HepG2 (cell line): ENCODE data around the gene PHLDB1. TPM values are rescaled to one million over a fixed set of nuclear protein-coding genes. Genes with fewer than 3 reads are reported as not detected.
A peak's percentile ranks its signal among the peaks of the same experiment; 100 is the strongest.

ENCODE experiments used
- ATF5 ChIP-seq: sonication (generic); formaldehyde crosslinking; IDR thresholded peaks from 2 replicates; pipeline ENCODE4 v1.4.0; 2020; ENCODE audit warnings: mild to moderate bottlenecking, low read depth, missing genetic modification reagents
- DMAP1 ChIP-seq: IDR thresholded peaks from 2 replicates; pipeline ENCODE4 v1.6.1; 2016
- FIP1L1 ChIP-seq: fragments of 200-400 bp; formaldehyde crosslinking; IDR thresholded peaks from 2 replicates; pipeline ENCODE4 v1.6.1; 2018; ENCODE audit warnings: low read depth, mild to moderate bottlenecking, low read length, moderate library complexity, borderline replicate concordance; ENCODE audit not compliant: insufficient read depth
- FOXK1 ChIP-seq: sonication (generic); formaldehyde crosslinking; IDR thresholded peaks from 2 replicates; pipeline ENCODE4 v1.4.0; 2020; ENCODE audit warnings: low read depth, missing genetic modification reagents, borderline replicate concordance
- GATAD1 ChIP-seq: IDR thresholded peaks from 2 replicates; pipeline ENCODE4 v1.6.1; 2016; ENCODE audit warnings: missing genetic modification reagents, missing compliant biosample characterization
- HHEX ChIP-seq: IDR thresholded peaks from 2 replicates; pipeline ENCODE4 v1.6.1; 2016; ENCODE audit warnings: control low read depth
- MZF1 ChIP-seq: sonication (generic); formaldehyde crosslinking; IDR thresholded peaks from 2 replicates; pipeline ENCODE4 v1.8.1; 2023; ENCODE audit warnings: mild to moderate bottlenecking, missing genetic modification reagents, borderline replicate concordance
- NRL ChIP-seq: sonication (generic); formaldehyde crosslinking; IDR thresholded peaks from 2 replicates; pipeline ENCODE4 v1.5.0; 2020; ENCODE audit warnings: missing genetic modification reagents, mild to moderate bottlenecking, moderate library complexity, borderline replicate concordance
- RXRA ChIP-seq: sonication (generic); formaldehyde crosslinking; IDR thresholded peaks from 2 replicates; pipeline ENCODE4 v1.5.1; 2020; ENCODE audit warnings: missing genetic modification reagents
- TCF7L2 ChIP-seq: IDR thresholded peaks from 2 replicates; pipeline ENCODE4 v1.6.1; 2011; ENCODE audit warnings: mild to moderate bottlenecking, low read depth, low read length, moderate library complexity
- TEAD2 ChIP-seq: sonication (generic); formaldehyde crosslinking; IDR thresholded peaks from 2 replicates; pipeline ENCODE4 v1.9.0; 2021; ENCODE audit warnings: missing genetic modification reagents
- TRIM24 ChIP-seq: sonication (generic); formaldehyde crosslinking; IDR thresholded peaks from 2 replicates; pipeline ENCODE4 v1.8.0; 2022; ENCODE audit warnings: mild to moderate bottlenecking, missing genetic modification reagents
- ZFP82 ChIP-seq: sonication (generic); formaldehyde crosslinking; IDR thresholded peaks from 2 replicates; pipeline ENCODE4 v1.5.1; 2020; ENCODE audit warnings: mild to moderate bottlenecking, missing genetic modification reagents, borderline replicate concordance
- ZNF335 ChIP-seq: sonication (generic); formaldehyde crosslinking; IDR thresholded peaks from 2 replicates; pipeline ENCODE4 v1.4.0; 2020; ENCODE audit warnings: missing genetic modification reagents
- ZNF782 ChIP-seq: sonication (generic); formaldehyde crosslinking; IDR thresholded peaks from 2 replicates; pipeline ENCODE4 v1.4.0; 2020; ENCODE audit warnings: missing genetic modification reagents, mild to moderate bottlenecking, borderline replicate concordance
- polyA plus RNA-seq, 8 experiments: library from polyadenylated mRNA; depleted of rRNA in 3 of 8; stranded (reverse) in 7 of 8; unstranded in 1 of 8; fragments of >200 nt; fragmentation: Illumina TruSeq in 4 of 8; extraction: Trizol in 4 of 8; gene quantifications; 2 replicates each; pipeline versions ENCODE4 v1.2.1 to v1.2.3, GENCODE V29; 2011 to 2016; ENCODE audit warnings: low read depth in 4 of 8, missing spikeins in 1 of 8, mixed read lengths in 1 of 8; ENCODE audit not compliant: insufficient read depth in 1 of 8
- total RNA-seq, 5 experiments: library from RNA; depleted of rRNA; stranded (reverse); fragments of >200 nt; fragmentation: Illumina TruSeq; extraction: Trizol; gene quantifications; 2 replicates each; pipeline ENCODE4 v1.2.3, GENCODE V29; 2016; ENCODE audit warnings: low read depth in 1 of 5
- TF ChIP-seq, protein P1 (sequence below): sonication (generic); formaldehyde crosslinking; IDR thresholded peaks from 2 replicates; pipeline ENCODE4 v1.4.0; 2020; ENCODE audit warnings: mild to moderate bottlenecking, missing genetic modification reagents
- TF ChIP-seq, protein P2 (sequence below): sonication (generic); formaldehyde crosslinking; IDR thresholded peaks from 2 replicates; pipeline ENCODE4 v1.5.1; 2020; ENCODE audit warnings: mild to moderate bottlenecking, missing genetic modification reagents, borderline replicate concordance
- TF ChIP-seq, protein P3 (sequence below): sonication (generic); formaldehyde crosslinking; IDR thresholded peaks from 2 replicates; pipeline ENCODE4 v1.5.1; 2020; ENCODE audit warnings: mild to moderate bottlenecking, missing genetic modification reagents, borderline replicate concordance

Gene PHLDB1
- total and polyA plus RNA-seq, 2 of the 13 experiments (the other 11 are each of a cell fraction or from before 2014, with no cell fraction given) = 13.8 to 14.2 TPM

- TF ChIP-seq, protein P1, sequence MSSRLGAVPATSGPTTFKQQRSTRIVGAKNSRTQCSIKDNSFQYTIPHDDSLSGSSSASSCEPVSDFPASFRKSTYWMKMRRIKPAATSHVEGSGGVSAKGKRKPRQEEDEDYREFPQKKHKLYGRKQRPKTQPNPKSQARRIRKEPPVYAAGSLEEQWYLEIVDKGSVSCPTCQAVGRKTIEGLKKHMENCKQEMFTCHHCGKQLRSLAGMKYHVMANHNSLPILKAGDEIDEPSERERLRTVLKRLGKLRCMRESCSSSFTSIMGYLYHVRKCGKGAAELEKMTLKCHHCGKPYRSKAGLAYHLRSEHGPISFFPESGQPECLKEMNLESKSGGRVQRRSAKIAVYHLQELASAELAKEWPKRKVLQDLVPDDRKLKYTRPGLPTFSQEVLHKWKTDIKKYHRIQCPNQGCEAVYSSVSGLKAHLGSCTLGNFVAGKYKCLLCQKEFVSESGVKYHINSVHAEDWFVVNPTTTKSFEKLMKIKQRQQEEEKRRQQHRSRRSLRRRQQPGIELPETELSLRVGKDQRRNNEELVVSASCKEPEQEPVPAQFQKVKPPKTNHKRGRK (CRISPR knock-in tag) = no peak
- TF ChIP-seq TEAD2 (CRISPR knock-in tag) (no peak), MZF1 (CRISPR knock-in tag) (no peak), NRL (no peak; the same call in 1 of the 2 replicates), GATAD1 (CRISPR knock-in tag) (peak; percentile 57), TRIM24 (CRISPR knock-in tag) (no peak), ZFP82 (CRISPR knock-in tag) (no peak), ZNF335 (CRISPR knock-in tag) (no peak), ATF5 (CRISPR knock-in tag) (no peak), TCF7L2 (no peak), FIP1L1 (no peak), RXRA (peak; percentile 68), ZNF782 (CRISPR knock-in tag) (no peak), DMAP1 (CRISPR knock-in tag) (peak; percentile 88), FOXK1 (CRISPR knock-in tag) (peak; percentile 18; the same call in 1 of the 2 replicates), HHEX (CRISPR knock-in tag) (no peak)
- TF ChIP-seq, protein P2, sequence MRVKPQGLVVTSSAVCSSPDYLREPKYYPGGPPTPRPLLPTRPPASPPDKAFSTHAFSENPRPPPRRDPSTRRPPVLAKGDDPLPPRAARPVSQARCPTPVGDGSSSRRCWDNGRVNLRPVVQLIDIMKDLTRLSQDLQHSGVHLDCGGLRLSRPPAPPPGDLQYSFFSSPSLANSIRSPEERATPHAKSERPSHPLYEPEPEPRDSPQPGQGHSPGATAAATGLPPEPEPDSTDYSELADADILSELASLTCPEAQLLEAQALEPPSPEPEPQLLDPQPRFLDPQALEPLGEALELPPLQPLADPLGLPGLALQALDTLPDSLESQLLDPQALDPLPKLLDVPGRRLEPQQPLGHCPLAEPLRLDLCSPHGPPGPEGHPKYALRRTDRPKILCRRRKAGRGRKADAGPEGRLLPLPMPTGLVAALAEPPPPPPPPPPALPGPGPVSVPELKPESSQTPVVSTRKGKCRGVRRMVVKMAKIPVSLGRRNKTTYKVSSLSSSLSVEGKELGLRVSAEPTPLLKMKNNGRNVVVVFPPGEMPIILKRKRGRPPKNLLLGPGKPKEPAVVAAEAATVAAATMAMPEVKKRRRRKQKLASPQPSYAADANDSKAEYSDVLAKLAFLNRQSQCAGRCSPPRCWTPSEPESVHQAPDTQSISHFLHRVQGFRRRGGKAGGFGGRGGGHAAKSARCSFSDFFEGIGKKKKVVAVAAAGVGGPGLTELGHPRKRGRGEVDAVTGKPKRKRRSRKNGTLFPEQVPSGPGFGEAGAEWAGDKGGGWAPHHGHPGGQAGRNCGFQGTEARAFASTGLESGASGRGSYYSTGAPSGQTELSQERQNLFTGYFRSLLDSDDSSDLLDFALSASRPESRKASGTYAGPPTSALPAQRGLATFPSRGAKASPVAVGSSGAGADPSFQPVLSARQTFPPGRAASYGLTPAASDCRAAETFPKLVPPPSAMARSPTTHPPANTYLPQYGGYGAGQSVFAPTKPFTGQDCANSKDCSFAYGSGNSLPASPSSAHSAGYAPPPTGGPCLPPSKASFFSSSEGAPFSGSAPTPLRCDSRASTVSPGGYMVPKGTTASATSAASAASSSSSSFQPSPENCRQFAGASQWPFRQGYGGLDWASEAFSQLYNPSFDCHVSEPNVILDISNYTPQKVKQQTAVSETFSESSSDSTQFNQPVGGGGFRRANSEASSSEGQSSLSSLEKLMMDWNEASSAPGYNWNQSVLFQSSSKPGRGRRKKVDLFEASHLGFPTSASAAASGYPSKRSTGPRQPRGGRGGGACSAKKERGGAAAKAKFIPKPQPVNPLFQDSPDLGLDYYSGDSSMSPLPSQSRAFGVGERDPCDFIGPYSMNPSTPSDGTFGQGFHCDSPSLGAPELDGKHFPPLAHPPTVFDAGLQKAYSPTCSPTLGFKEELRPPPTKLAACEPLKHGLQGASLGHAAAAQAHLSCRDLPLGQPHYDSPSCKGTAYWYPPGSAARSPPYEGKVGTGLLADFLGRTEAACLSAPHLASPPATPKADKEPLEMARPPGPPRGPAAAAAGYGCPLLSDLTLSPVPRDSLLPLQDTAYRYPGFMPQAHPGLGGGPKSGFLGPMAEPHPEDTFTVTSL (CRISPR knock-in tag) = 0 out of 2 replicates have a peak, but pooled peaks have one; percentile 13
- TF ChIP-seq, protein P3, sequence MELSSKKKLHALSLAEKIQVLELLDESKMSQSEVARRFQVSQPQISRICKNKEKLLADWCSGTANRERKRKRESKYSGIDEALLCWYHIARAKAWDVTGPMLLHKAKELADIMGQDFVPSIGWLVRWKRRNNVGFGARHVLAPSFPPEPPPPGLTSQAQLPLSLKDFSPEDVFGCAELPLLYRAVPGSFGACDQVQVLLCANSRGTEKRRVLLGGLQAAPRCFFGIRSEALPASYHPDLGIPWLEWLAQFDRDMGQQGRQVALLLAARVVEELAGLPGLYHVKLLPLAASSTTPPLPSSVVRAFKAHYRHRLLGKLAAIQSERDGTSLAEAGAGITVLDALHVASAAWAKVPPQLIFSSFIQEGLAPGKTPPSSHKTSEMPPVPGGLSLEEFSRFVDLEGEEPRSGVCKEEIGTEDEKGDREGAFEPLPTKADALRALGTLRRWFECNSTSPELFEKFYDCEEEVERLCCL = no peak
These were observed 82.6 kb downstream of the PHLDB1 start (continued) for GRCh38 chr11:118689852-118690552.
